Common myeloid progenitor, CD34-positive (primary cell): ENCODE measurements around the gene WRAP73.

Experiments used
- CTCF ChIA-PET: fragments of 350-600 bp; sonication (Branson Sonifier 250); formaldehyde crosslinking; loops from one replicate; lab custom pipeline; 2021; ENCODE audit warnings: antibody characterized with exemption; lab: Charles Lee
- POLR2A ChIA-PET: fragments of 350-600 bp; sonication (Branson Sonifier 250); formaldehyde crosslinking; loops from one replicate; lab custom pipeline; 2021; ENCODE audit warnings: antibody characterized with exemption; lab: Charles Lee
- DNase-seq, 3 donors: peaks; one replicate each; pipeline versions ENCODE4 v3.0.0 to v3.0.0-alpha.2; 2013
- H3K27ac ChIP-seq, 2 experiments: 1 replicate in 1 of 2; 2 replicates in 1 of 2; pipeline ENCODE4 v1.7.0; 2013; ENCODE audit warnings: inconsistent platforms in 2 of 2, low read length in 2 of 2, mild to moderate bottlenecking in 2 of 2, low read depth in 1 of 2, moderate library complexity in 1 of 2; ENCODE audit not compliant: severe bottlenecking in 2 of 2, insufficient read depth in 1 of 2, poor library complexity in 1 of 2
- H3K27me3 ChIP-seq, 5 experiments: replicated peaks in 2 of 5; 1 replicate in 3 of 5; 2 replicates in 2 of 5; pipeline versions ENCODE4 v1.6.1 to v1.7.0; 2013; ENCODE audit warnings: low read length in 4 of 5, mild to moderate bottlenecking in 2 of 5, moderate library complexity in 2 of 5, inconsistent platforms in 1 of 5; ENCODE audit not compliant: insufficient read depth in 5 of 5, control insufficient read depth in 4 of 5
- H3K36me3 ChIP-seq, 4 experiments: 1 replicate in 2 of 4; 2 replicates in 2 of 4; pipeline versions ENCODE4 v1.6.1 to v1.7.0; 2013; ENCODE audit warnings: low read length in 3 of 4, control low read depth in 1 of 4, mild to moderate bottlenecking in 1 of 4; ENCODE audit not compliant: control insufficient read depth in 4 of 4, insufficient read depth in 4 of 4
- H3K4me1 ChIP-seq, 4 experiments: 1 replicate in 3 of 4; 2 replicates in 1 of 4; pipeline versions ENCODE4 v1.6.1 to v1.7.1; 2013; ENCODE audit warnings: low read length in 3 of 4, mild to moderate bottlenecking in 3 of 4, control low read depth in 1 of 4, inconsistent platforms in 1 of 4, moderate library complexity in 1 of 4; ENCODE audit not compliant: control insufficient read depth in 4 of 4, insufficient read depth in 4 of 4; ENCODE audit errors: control extremely low read depth in 1 of 4
- H3K4me3 ChIP-seq, 7 experiments: 1 replicate in 4 of 7; 2 replicates in 3 of 7; pipeline versions ENCODE4 v1.5.1 to v1.7.0; 2013; ENCODE audit warnings: mild to moderate bottlenecking in 7 of 7, low read length in 6 of 7, moderate library complexity in 6 of 7, inconsistent platforms in 2 of 7, low read depth in 2 of 7, control low read depth in 1 of 7; ENCODE audit not compliant: insufficient read depth in 4 of 7, control insufficient read depth in 1 of 7; ENCODE audit errors: extremely low read depth in 1 of 7
- H3K9me3 ChIP-seq, 5 experiments: 1 replicate in 4 of 5; 2 replicates in 1 of 5; pipeline versions ENCODE4 v1.6.1 to v1.7.1; 2013; ENCODE audit warnings: low read length in 4 of 5, mild to moderate bottlenecking in 2 of 5, inconsistent platforms in 1 of 5, low read depth in 1 of 5, moderate library complexity in 1 of 5; ENCODE audit not compliant: control insufficient read depth in 4 of 5, insufficient read depth in 2 of 5; ENCODE audit errors: control extremely low read depth in 1 of 5
- WGBS: methylation state at CpG from one replicate; pipeline ENCODE4 v1.1.5; 2013; ENCODE audit not compliant: insufficient coverage; 5-methylcytosine and 5-hydroxymethylcytosine counted together

WRAP73 gene

DNA sequence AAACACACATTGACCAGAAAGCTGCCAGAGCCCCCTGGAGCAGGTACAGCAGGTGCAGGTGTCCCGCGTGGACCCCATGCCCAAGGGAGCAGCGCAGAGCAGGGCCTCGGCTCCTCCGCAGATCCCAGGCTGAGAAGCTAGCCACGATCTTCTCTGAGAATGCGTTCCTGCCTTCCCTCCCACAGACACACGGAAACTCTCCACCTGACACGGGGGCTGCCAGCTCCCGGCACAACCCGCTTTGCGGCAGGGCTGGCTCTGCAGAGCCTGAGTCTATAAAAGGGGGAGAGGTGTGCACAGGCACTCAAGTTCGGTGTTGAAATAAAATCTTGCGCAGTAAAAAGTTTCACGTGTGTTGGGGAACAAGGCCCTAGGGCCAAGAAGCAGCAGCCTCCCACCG, 48.2 kb downstream of the WRAP73 start:
- Histone ChIP-seq H3K27ac (no peak overlapping the region), H3K36me3 (peaks cover 4 to 38% (median 14%) of the 10 kb centered on the region in 4 experiments), H3K4me1 (peaks cover 0 to 62% (median 32%) of the 10 kb centered on the region in 4 experiments), H3K27me3 (no peaks in the 10 kb centered on the region), H3K4me3 (no peak overlapping the region), H3K9me3 (no peaks in the 10 kb centered on the region)
- POLR2A ChIA-PET = no interaction called here
- no peak for DNase-seq
- WGBS = 85% methylated on average over 16 of the region's 16 CpGs
- CTCF ChIA-PET = interaction anchor here (1.0 to 1.8 kb wide), 3 partner anchors 8 to 37 kb away, joined by 3 to 5 read pairs (median 4); no protein-coding TSS in a partner anchor

DNA sequence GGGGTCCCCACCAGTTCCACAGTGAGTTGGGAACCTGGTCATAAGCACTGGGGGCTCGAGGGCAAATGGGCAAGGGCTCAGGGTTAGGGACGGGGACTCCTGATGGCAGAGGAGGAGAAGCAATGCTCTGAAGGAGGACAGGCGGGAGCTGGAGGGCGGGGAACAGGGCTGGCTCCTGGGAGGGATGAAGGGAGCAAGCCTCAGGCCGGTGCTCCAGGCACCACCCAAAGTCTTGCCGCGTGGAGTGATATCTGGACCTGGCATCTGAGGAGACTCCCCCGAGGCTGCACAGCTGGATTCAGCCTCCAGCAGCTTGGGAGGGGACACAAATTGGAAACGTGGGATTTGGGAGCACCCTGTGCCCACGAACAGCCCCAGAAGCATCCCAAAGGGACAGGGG, 49.5 kb downstream of the WRAP73 start:
- Histone ChIP-seq H3K9me3 (no peaks in the 10 kb centered on the region), H3K4me3 (no peak overlapping the region), H3K27ac (no peak overlapping the region), H3K27me3 (no peaks in the 10 kb centered on the region), H3K4me1 (peaks cover 0 to 71% (median 34%) of the 10 kb centered on the region in 4 experiments), H3K36me3 (peaks cover 6 to 28% (median 14%) of the 10 kb centered on the region in 4 experiments)
- ChIA-PET POLR2A (no interaction called here), CTCF (interaction anchor here (0.8 to 1.8 kb wide), 3 partner anchors 9 to 36 kb away, joined by 3 to 4 read pairs (median 3); no protein-coding TSS in a partner anchor)
- no peak for DNase-seq
- 95% methylated on average over 10 of the region's 10 CpGs for WGBS

DNA sequence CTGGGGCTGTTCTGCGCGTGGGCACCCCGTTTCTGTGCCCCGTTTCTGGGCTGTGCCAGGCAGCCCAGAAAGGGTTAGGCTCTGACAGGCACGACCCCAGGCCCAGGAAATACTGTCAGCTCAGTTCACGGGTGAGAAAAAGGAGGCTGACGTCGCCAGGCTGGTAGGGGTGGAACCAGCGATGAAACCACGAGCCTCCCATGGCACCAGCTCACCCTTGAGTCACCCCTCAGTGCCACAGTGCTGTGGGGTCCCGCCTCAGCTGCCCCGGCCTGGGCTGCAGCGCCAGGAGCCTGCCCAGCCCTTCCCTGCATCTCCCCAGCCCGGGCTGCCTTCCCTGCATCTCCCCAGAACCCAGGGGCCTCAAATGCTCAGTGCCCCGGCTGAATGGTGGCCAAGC, 50.1 kb downstream of the WRAP73 start:
- no peak overlapping the region for H3K27ac ChIP-seq
- ChIA-PET POLR2A (no interaction called here), CTCF (interaction anchor here (0.8 to 1.8 kb wide), 3 partner anchors 9 to 35 kb away, joined by 3 to 4 read pairs (median 3); no protein-coding TSS in a partner anchor)
- peak in 1 of 3 donors; percentile 22 for DNase-seq
- peaks cover 8 to 28% (median 17%) of the 10 kb centered on the region in 4 experiments for H3K36me3 ChIP-seq
- H3K4me3 ChIP-seq = no peak overlapping the region
- peaks cover 0 to 71% (median 34%) of the 10 kb centered on the region in 4 experiments for H3K4me1 ChIP-seq
- H3K9me3 ChIP-seq = no peaks in the 10 kb centered on the region
- WGBS = 80% methylated on average over 14 of the region's 15 CpGs
- H3K27me3 ChIP-seq = no peaks in the 10 kb centered on the region

DNA sequence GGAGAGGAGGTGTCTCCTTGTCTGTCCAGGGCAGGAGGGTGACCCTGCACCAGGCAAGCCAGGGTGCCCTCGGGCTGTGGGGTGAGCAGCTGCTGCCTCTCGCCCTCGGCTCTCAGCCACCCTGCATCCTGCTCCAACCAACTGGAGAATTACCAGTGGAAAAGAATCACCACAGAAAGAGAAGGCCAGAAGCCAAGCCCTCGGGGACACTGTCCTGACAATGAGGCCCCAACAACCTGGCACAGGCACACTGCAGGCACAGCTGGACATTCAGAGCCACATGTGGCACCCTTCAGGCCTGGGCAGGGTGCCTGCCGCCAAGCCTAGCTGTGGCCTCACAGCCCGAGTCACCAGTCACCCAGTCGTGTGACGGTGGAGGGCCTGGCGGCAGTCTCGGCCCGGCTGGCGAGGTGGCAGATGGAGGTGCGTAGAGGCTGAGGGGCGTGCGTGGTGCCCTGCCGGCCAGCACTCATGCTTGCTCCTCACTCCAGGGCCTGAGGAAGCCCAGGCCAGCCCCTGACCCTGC, 50.6 kb downstream of the WRAP73 start:
- Histone ChIP-seq H3K27me3 (no peaks in the 10 kb centered on the region), H3K4me1 (peaks cover 0 to 71% (median 34%) of the 10 kb centered on the region in 4 experiments), H3K4me3 (no peak overlapping the region), H3K9me3 (no peaks in the 10 kb centered on the region), H3K27ac (no peak overlapping the region), H3K36me3 (peaks cover 11 to 28% (median 18%) of the 10 kb centered on the region in 4 experiments)
- ChIA-PET POLR2A (interaction anchor here (0.6 kb wide), 1 partner anchor 754 kb away, joined by 3 read pairs; no protein-coding TSS in a partner anchor), CTCF (interaction anchor here (0.9 to 1.4 kb wide), 2 partner anchors 8 to 70 kb away, joined by 3 read pairs; no protein-coding TSS in a partner anchor)
- no peak for DNase-seq
- WGBS = 89% methylated on average over 12 of the region's 16 CpGs

DNA sequence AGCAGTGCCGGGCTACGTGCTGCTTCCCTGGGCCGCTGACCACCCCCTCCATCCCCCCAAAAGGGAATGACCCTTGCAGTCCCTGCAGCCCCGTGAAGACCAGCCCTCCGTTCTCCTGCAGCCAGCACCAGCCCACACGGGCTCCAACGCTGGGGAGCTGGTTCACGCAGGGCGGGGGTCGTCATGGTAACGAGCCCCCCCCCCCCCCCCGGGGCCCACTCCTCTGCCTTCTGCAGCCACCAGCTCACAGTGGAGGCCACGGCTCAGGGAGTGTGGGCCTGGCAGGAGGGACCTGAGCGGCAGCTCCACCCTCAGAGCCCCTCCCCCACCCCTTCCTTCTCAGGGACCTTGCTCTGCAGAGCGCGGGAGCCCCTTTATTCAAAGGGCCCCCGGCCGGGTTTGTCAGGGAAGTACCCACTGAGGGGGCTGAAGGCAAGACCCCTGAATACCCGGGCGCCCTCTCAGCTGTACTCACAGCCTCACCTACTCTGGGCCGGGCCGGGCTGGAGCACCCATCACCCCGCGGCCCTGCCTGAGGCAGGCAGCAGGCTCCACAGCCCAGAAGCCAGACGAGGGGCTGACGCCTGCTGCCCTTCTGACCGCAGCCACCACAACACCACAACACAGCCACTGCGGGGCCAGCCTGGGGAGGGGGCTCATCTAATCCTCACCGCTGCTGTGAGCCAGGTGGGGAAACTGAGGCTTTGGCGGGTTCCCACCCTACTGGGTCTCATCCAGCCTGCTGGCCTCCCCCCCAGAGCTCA, 51.2 kb downstream of the WRAP73 start:
- no peaks in the 10 kb centered on the region for H3K9me3 ChIP-seq
- peaks cover 10 to 28% (median 17%) of the 10 kb centered on the region in 4 experiments for H3K36me3 ChIP-seq
- H3K4me1 ChIP-seq = peaks cover 0 to 78% (median 37%) of the 10 kb centered on the region in 4 experiments
- no peak overlapping the region for H3K4me3 ChIP-seq
- no peak overlapping the region for H3K27ac ChIP-seq
- ChIA-PET POLR2A (interaction anchor here (0.6 kb wide), 1 partner anchor 753 kb away, joined by 3 read pairs; no protein-coding TSS in a partner anchor), CTCF (interaction anchor here (0.9 to 1.2 kb wide), 3 partner anchors 31 to 108 kb away, joined by 3 read pairs; no protein-coding TSS in a partner anchor)
- H3K27me3 ChIP-seq = no peaks in the 10 kb centered on the region
- WGBS = 71% methylated on average over 24 of the region's 30 CpGs
- no peak for DNase-seq

DNA sequence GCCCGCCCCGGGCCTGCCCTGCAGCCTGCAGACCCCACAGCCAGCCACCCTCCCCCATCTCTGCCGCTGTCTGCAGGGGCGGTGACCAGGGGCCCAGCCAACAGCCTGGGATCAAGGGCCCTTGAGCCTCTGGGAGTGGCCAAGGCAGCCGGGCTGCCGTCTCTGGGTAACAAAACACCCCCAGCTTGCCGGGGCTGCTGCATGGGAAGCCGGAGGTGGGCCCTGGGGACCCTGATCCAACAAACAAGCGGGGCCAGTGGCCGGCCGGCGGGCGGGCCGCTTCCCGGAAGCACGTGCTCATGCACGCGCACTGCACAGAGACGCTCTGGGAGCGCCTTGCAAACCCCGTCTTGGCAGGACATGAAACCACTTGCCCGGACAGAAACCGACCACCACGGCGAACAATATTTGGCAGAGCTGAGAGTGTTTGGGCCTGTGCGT, 51.8 kb downstream of the WRAP73 start:
- no peak overlapping the region for H3K27ac ChIP-seq
- CTCF ChIA-PET = interaction anchor here (1.2 to 1.7 kb wide), 3 partner anchors 10 to 107 kb away, joined by 3 to 11 read pairs (median 3); no protein-coding TSS in a partner anchor
- H3K4me3 ChIP-seq = peak overlapping the region in 4 of 7 experiments; percentile 19 to 42 (median 22)
- peaks cover 10 to 29% (median 17%) of the 10 kb centered on the region in 4 experiments for H3K36me3 ChIP-seq
- 43% methylated on average over 24 of the region's 26 CpGs for WGBS
- H3K9me3 ChIP-seq = no peaks in the 10 kb centered on the region
- H3K27me3 ChIP-seq = no peaks in the 10 kb centered on the region
- H3K4me1 ChIP-seq = peaks cover 0 to 80% (median 41%) of the 10 kb centered on the region in 4 experiments
- peak in 1 of 3 donors; percentile 15 for DNase-seq
- POLR2A ChIA-PET = no interaction called here
